ENCODE results near the gene LINGO1. TPM values are rescaled to one million over a fixed set of nuclear protein-coding genes. Genes with fewer than 3 reads are reported as not detected.

Gene LINGO1
- total and polyA plus RNA-seq, 2 donors (not counting 3 experiments of a cell fraction or from before 2014, with no cell fraction given): 0.15 to 0.33 TPM

DNA sequence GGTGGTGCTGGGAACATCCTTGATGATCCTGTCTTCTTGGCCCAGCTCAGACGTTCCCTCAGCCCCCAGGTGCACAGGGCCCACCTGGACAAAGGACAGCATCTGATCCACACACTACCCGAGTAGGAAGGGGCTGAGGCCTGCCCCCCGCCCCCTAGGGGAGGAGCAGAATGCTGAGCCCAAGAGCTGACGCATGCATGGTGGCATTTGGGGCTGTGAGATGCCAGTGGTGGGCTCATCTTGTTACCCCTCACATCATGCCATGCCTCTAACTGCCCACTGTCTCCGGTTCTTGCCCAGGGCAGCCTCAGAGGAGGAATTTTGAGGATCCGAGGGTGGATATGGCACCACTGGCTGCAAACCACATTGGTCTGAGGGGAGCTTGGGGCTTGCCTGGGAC is 61.5 kb downstream of the LINGO1 start:
- POLR2A ChIA-PET: no interaction called here
- FAIRE-seq: no peak

DNA sequence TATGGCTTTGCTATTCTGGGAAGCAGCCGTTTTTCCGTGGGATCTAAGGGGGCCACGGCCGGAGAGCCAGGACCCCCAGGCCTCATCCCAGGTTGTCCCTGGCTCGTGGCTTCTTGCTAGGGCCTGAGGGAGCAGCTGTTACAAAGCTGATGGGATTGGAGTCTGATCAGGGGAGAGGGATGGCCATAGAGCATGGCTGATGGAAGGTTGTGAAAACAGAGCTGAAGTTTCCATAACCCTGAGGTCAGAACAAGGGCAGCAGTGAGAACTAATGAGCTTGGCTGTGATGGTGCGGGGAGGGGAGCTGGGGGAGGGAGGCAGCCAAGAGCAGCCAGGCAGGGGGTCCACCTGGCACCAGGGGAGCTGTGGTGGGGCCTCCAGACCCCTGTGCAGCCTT is 63.0 kb downstream of the LINGO1 start:
- H3K36me3 ChIP-seq (ENCODE audit: control insufficient read depth in 2 of 2, extremely low read depth in 1 of 2, insufficient read depth in 2 of 2, low read length in 2 of 2): no peaks in the 10 kb centered on the region
- TF ChIP-seq EZH2 (IDR thresholded peaks at IDR 0.05; ENCODE audit: borderline replicate concordance, low read depth, low read length, severe bottlenecking) (no peak), MYC (IDR thresholded peaks at IDR 0.05; ENCODE audit: low read depth, low read length) (no peak)
- H3K4me3 ChIP-seq (replicated peaks in 1 of 3; ENCODE audit: insufficient read depth in 1 of 3, low read depth in 1 of 3, low read length in 3 of 3): no peak overlapping the region
- BruUV-seq (replicated peaks): no TSS peak
- no peak overlapping the region for H3K4me2 ChIP-seq (ENCODE audit: insufficient read depth, low read length)
- H4K20me1 ChIP-seq (replicated peaks; ENCODE audit: control insufficient read depth, extremely low read depth, insufficient read depth, low read length): no peaks in the 10 kb centered on the region
- CTCF ChIA-PET: interaction anchor here (0.6 to 1.5 kb wide), 2 partner anchors 21 to 26 kb away, joined by 3 to 8 read pairs; no protein-coding TSS in a partner anchor
- H3K9ac ChIP-seq (replicated peaks; ENCODE audit: extremely low read depth, insufficient read depth, low read length): no peak overlapping the region
- intact Hi-C loops (cut with micrococcal nuclease): no loop called here
- POLR2A ChIA-PET: no interaction called here
- FAIRE-seq (no peak), DNase-seq (ENCODE audit: low read depth, low spot score) (no peak)
- dilution Hi-C loops (cut with MboI; ENCODE audit: extremely low pct_ligation_motif_present, low sequenced_read_pairs): no loop called here
- no peaks in the 10 kb centered on the region for H3K79me2 ChIP-seq (ENCODE audit: control insufficient read depth, insufficient read depth, low read length)
- no peaks in the 10 kb centered on the region for H3K27me3 ChIP-seq (ENCODE audit: control insufficient read depth in 2 of 2, insufficient read depth in 2 of 2, low read length in 2 of 2)
- no peaks in the 10 kb centered on the region for H3K9me3 ChIP-seq (replicated peaks; ENCODE audit: control insufficient read depth, insufficient read depth, low read length)
- H2AFZ ChIP-seq (ENCODE audit: low read depth, low read length): no peak overlapping the region
- H3K9me1 ChIP-seq (replicated peaks; ENCODE audit: control insufficient read depth, extremely low read depth, insufficient read depth, low read length): no peaks in the 10 kb centered on the region
- H3K27ac ChIP-seq (ENCODE audit: insufficient read depth, low read depth, low read length): no peak overlapping the region
- no peaks in the 10 kb centered on the region for H3K4me1 ChIP-seq (ENCODE audit: control insufficient read depth, extremely low read depth, insufficient read depth, low read length)

More for the DNA sequence above, 61.5 kb downstream of the LINGO1 start:
- no peak overlapping the region for H2AFZ ChIP-seq (ENCODE audit: low read depth, low read length)
- intact Hi-C loops (cut with micrococcal nuclease) (no loop called here), dilution Hi-C loops (cut with MboI; ENCODE audit: extremely low pct_ligation_motif_present, low sequenced_read_pairs) (no loop called here)
- TF ChIP-seq GATA2 (IDR thresholded peaks at IDR 0.05; ENCODE audit: insufficient read depth, insufficient read length, low read depth, low read length) (no peak), POLR2AphosphoS5 (IDR thresholded peaks at IDR 0.05; ENCODE audit: insufficient read depth, low read depth, low read length) (no peak)
- H3K79me2 ChIP-seq (ENCODE audit: control insufficient read depth, insufficient read depth, low read length): no peaks in the 10 kb centered on the region
- no peaks in the 10 kb centered on the region for H4K20me1 ChIP-seq (replicated peaks; ENCODE audit: control insufficient read depth, extremely low read depth, insufficient read depth, low read length)
- CTCF ChIA-PET: no interaction called here
- no peaks in the 10 kb centered on the region for H3K27me3 ChIP-seq (ENCODE audit: control insufficient read depth in 2 of 2, insufficient read depth in 2 of 2, low read length in 2 of 2)
- no peak for DNase-seq (ENCODE audit: low read depth, low spot score)
- H3K36me3 ChIP-seq (ENCODE audit: control insufficient read depth in 2 of 2, extremely low read depth in 1 of 2, insufficient read depth in 2 of 2, low read length in 2 of 2): no peaks in the 10 kb centered on the region
- no peaks in the 10 kb centered on the region for H3K9me3 ChIP-seq (replicated peaks; ENCODE audit: control insufficient read depth, insufficient read depth, low read length)
- H3K9ac ChIP-seq (replicated peaks; ENCODE audit: extremely low read depth, insufficient read depth, low read length): no peak overlapping the region
- no peak overlapping the region for H3K27ac ChIP-seq (ENCODE audit: insufficient read depth, low read depth, low read length)
- no TSS peak for BruUV-seq (replicated peaks)
- H3K4me2 ChIP-seq (ENCODE audit: insufficient read depth, low read length): no peak overlapping the region
- no peaks in the 10 kb centered on the region for H3K4me1 ChIP-seq (ENCODE audit: control insufficient read depth, extremely low read depth, insufficient read depth, low read length)
- no peak overlapping the region for H3K4me3 ChIP-seq (replicated peaks in 1 of 3; ENCODE audit: insufficient read depth in 1 of 3, low read depth in 1 of 3, low read length in 3 of 3)
- no peaks in the 10 kb centered on the region for H3K9me1 ChIP-seq (replicated peaks; ENCODE audit: control insufficient read depth, extremely low read depth, insufficient read depth, low read length)

Measured in endothelial cell of umbilical vein (primary cell).